Fibroblast of lung (primary cell): ENCODE data around the gene RBM33. TPM values are rescaled to one million over a fixed set of nuclear protein-coding genes. Genes with fewer than 3 reads are reported as not detected.
A peak's percentile ranks its signal among the peaks of the same experiment; 100 is the strongest.

Experiments
- DNase-seq, 2 donors: peaks; one replicate each; pipeline versions ENCODE4 v3.0.0 to v3.0.0-alpha.2; 2010; ENCODE audit warnings: low read depth in 2 of 2
- H2AFZ ChIP-seq: 2 replicates; pipeline ENCODE4 v1.5.1; 2012; ENCODE audit warnings: low read length, control low read depth, inconsistent platforms
- H3K27ac ChIP-seq: 2 replicates; pipeline ENCODE4 v1.5.1; 2011; ENCODE audit warnings: low read length, control low read depth; ENCODE audit not compliant: insufficient read depth
- H3K27me3 ChIP-seq: 2 replicates; pipeline ENCODE4 v1.5.1; 2011; ENCODE audit warnings: mild to moderate bottlenecking, low read length; ENCODE audit not compliant: control insufficient read depth, insufficient read depth
- H3K36me3 ChIP-seq: 2 replicates; pipeline ENCODE4 v1.5.1; 2011; ENCODE audit warnings: low read length; ENCODE audit not compliant: control insufficient read depth, insufficient read depth
- H3K4me1 ChIP-seq: 2 replicates; pipeline ENCODE4 v1.5.1; 2011; ENCODE audit warnings: low read length; ENCODE audit not compliant: control insufficient read depth, insufficient read depth; ENCODE audit errors: extremely low read depth
- H3K4me2 ChIP-seq: 2 replicates; pipeline ENCODE4 v1.5.1; 2011; ENCODE audit warnings: low read length, control low read depth; ENCODE audit not compliant: insufficient read depth; ENCODE audit errors: extremely low read depth
- H3K4me3 ChIP-seq, 4 experiments: fragments of 200-600 bp in 1 of 4; sonication (generic) in 1 of 4; replicated peaks in 1 of 4; 2 replicates each; pipeline ENCODE4 v1.5.1; 2011 to 2016; ENCODE audit warnings: low read length in 4 of 4, low read depth in 3 of 4, mild to moderate bottlenecking in 3 of 4, control low read depth in 2 of 4, inconsistent platforms in 1 of 4, mixed read lengths in 1 of 4; ENCODE audit not compliant: insufficient read depth in 1 of 4; ENCODE audit errors: control extremely low read depth in 1 of 4
- H3K79me2 ChIP-seq: 2 replicates; pipeline ENCODE4 v1.5.1; 2012; ENCODE audit warnings: mild to moderate bottlenecking, low read length, inconsistent platforms; ENCODE audit not compliant: control insufficient read depth, insufficient read depth
- H3K9ac ChIP-seq: 2 replicates; pipeline ENCODE4 v1.5.1; 2011; ENCODE audit warnings: mild to moderate bottlenecking, low read length, control low read depth; ENCODE audit not compliant: insufficient read depth
- H3K9me3 ChIP-seq: 2 replicates; pipeline ENCODE4 v1.5.1; 2012; ENCODE audit warnings: low read depth, low read length; ENCODE audit not compliant: control insufficient read depth, insufficient read depth
- H4K20me1 ChIP-seq: 2 replicates; pipeline ENCODE4 v1.5.1; 2011; ENCODE audit warnings: low read length; ENCODE audit not compliant: control insufficient read depth, insufficient read depth; ENCODE audit errors: extremely low read depth
- CTCF ChIP-seq, 2 donors: IDR thresholded peaks in 1 of 2; conservative IDR thresholded peaks in 1 of 2; 1 replicate in 1 of 2; 2 replicates in 1 of 2; pipeline ENCODE4 v1.5.1; 2011 to 2012; ENCODE audit warnings: low read length in 2 of 2, control low read depth in 1 of 2, inconsistent platforms in 1 of 2, low read depth in 1 of 2, mild to moderate bottlenecking in 1 of 2
- EZH2 ChIP-seq: IDR thresholded peaks from 2 replicates; pipeline ENCODE4 v1.5.1; 2012; ENCODE audit warnings: low read length, control low read depth, mild to moderate bottlenecking; ENCODE audit errors: missing control alignments
- polyA plus RNA-seq, 2 donors: library from polyadenylated mRNA; depleted of rRNA in 1 of 2; stranded (reverse) in 1 of 2; unstranded in 1 of 2; fragments of >200 nt; gene quantifications; 2 replicates each; pipeline ENCODE4 v1.2.1, GENCODE V29; 2011 to 2012; ENCODE audit warnings: missing spikeins in 1 of 2
- total RNA-seq: library from RNA; depleted of rRNA; stranded (reverse); fragments of >200 nt; gene quantifications from 2 replicates; pipeline ENCODE4 v1.2.1, GENCODE V29; 2014

Gene RBM33
- total and polyA plus RNA-seq, 2 donors (not counting 1 experiment from before 2014, with no cell fraction given), result 6.9 to 33.2 TPM

GRCh38 chr7:155737590-155737989, 93.1 kb downstream of the RBM33 start:
- Histone ChIP-seq H3K79me2 (peaks cover 3% of the 10 kb centered on the region), H4K20me1 (no peaks in the 10 kb centered on the region), H3K4me1 (no peaks in the 10 kb centered on the region), H3K36me3 (peaks cover 10% of the 10 kb centered on the region), H2AFZ (no peak overlapping the region), H3K9me3 (no peaks in the 10 kb centered on the region), H3K4me3 (no peak overlapping the region), H3K4me2 (no peak overlapping the region), H3K27ac (no peak overlapping the region), H3K9ac (no peak overlapping the region), H3K27me3 (no peaks in the 10 kb centered on the region)
- TF ChIP-seq CTCF (conservative IDR thresholded peaks at IDR 0.05 in 1 of 2, IDR thresholded peaks at IDR 0.05 in 1 of 2; ENCODE audit: low read depth in 1 of 2, low read length in 2 of 2) (no peak), EZH2 (no peak)
- DNase-seq, result no peak

- Histone ChIP-seq H3K27me3 (no peaks in the 10 kb centered on the region), H3K9me3 (no peaks in the 10 kb centered on the region), H3K4me3 (no peak overlapping the region), H2AFZ (no peak overlapping the region), H3K4me2 (no peak overlapping the region), H3K79me2 (peaks cover 3% of the 10 kb centered on the region), H3K36me3 (peaks cover 10% of the 10 kb centered on the region), H3K4me1 (no peaks in the 10 kb centered on the region), H3K9ac (no peak overlapping the region), H3K27ac (no peak overlapping the region), H4K20me1 (no peaks in the 10 kb centered on the region)
- DNase-seq, result no peak
- TF ChIP-seq EZH2 (no peak), CTCF (conservative IDR thresholded peaks at IDR 0.05 in 1 of 2, IDR thresholded peaks at IDR 0.05 in 1 of 2; ENCODE audit: low read depth in 1 of 2, low read length in 2 of 2) (no peak)
Observed at GRCh38 chr7:155738104-155738503, 93.6 kb downstream of the RBM33 start.

DNA sequence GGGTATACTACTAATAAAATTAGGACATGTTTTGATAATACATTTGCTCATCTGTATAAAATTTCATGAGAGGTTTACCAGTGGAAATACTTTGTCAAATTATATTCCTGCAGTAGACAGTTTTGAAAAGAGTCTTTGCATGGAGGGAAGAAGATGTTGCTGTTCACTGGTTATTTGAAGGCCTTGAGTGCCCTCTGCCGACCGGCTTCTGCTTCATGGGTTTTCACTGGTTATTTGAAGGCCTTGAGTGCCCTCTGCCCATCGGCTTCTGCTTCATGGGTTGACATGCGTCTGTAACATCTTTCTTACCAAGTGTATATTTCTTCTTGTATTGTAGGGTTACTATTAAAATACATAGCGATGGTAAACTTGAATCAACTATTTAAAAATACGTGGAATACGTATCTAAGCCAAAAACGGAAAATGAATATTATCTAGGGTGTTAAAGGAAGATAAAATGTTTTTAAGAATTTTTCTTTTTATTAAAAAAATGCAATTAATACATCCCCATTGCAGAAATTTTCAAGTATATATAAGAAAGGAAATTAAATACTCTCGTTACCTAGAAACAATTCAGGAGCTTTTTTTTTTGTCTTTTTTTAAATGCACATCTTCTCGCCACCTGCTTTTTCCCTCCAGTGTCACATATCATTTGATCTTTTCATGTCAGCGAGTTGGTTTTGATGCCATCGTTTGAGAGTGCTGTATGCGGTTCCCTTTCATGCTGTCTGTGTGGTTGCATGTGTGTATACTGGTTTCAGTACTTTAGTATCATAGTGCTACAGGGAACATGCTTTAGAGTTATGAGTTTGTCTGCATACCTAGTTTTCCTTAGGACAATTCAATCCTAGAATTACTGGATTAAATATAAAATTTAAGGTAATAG, 94.4 kb downstream of the RBM33 start:
- peak; percentile 69 to 83 for DNase-seq
- TF ChIP-seq CTCF (conservative IDR thresholded peaks at IDR 0.05 in 1 of 2, IDR thresholded peaks at IDR 0.05 in 1 of 2; ENCODE audit: low read depth in 1 of 2, low read length in 2 of 2) (peak; percentile 48 to 79), EZH2 (no peak)

More for the DNA sequence above, 94.4 kb downstream of the RBM33 start:
- Histone ChIP-seq H4K20me1 (no peaks in the 10 kb centered on the region), H3K36me3 (peaks cover 10% of the 10 kb centered on the region), H3K79me2 (peaks cover 2% of the 10 kb centered on the region), H2AFZ (no peak overlapping the region), H3K4me2 (no peak overlapping the region), H3K27me3 (no peaks in the 10 kb centered on the region), H3K9me3 (no peaks in the 10 kb centered on the region), H3K27ac (no peak overlapping the region), H3K9ac (no peak overlapping the region), H3K4me3 (no peak overlapping the region), H3K4me1 (no peaks in the 10 kb centered on the region)
